Fibroblast of the aortic adventitia (primary cell): ENCODE data around the gene CYP4F2. TPM values are rescaled to one million over a fixed set of nuclear protein-coding genes. Genes with fewer than 3 reads are reported as not detected.
"Not testable (repeated sequence)": the region's sequence is repeated elsewhere in the genome, so short reads cannot be mapped to it uniquely, and the experiment has no call there.

Experiments used
- DNase-seq: peaks from one replicate; pipeline ENCODE4 v3.0.0-alpha.2; 2010; ENCODE audit warnings: low read depth
- H3K4me3 ChIP-seq: 2 replicates; pipeline ENCODE4 v1.5.1; 2011; ENCODE audit warnings: low read depth, mild to moderate bottlenecking, control low read depth, low read length, moderate library complexity
- CTCF ChIP-seq: IDR thresholded peaks from 2 replicates; pipeline ENCODE4 v1.5.1; 2011; ENCODE audit warnings: mild to moderate bottlenecking, low read length, control low read depth, inconsistent platforms; ENCODE audit not compliant: insufficient read depth
- total RNA-seq: library from RNA; depleted of rRNA; stranded (reverse); fragments of >200 nt; gene quantifications from 2 replicates; pipeline ENCODE4 v1.2.3, GENCODE V29; 2012; ENCODE audit warnings: low replicate concordance

The CYP4F2 gene
- total RNA-seq, 1 donor, result not detected

DNA sequence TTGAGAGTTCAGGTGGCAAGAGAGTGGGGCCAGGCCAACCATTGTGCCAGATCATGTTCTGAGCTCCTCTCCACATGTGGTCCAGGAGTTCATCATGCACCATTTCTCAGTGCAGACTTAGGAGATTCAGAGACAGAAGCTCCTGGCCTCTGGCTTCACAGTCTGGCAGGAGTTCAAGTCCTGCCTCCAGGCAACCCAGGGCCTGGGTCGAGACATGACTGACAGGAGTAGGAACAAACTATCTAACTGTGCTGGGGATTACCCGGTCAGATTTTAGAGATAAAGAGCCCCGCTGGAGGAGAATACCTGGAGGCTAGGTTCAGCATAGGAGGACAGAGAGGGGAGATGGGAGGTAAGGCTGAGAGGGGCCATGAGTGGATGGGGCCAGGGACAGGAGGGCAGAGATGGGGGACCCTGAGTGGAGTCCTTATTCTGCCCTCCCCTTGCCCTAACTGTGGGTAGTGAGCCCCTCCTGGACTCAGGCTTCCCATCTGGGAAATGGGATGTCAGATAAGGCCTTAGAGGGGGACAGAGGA is 37.4 kb upstream of the CYP4F2 start:
- H3K4me3 ChIP-seq, result no peak overlapping the region
- TF ChIP-seq CTCF, result no peak
- DNase-seq, result no peak

- TF ChIP-seq CTCF, result no peak
- no peak for DNase-seq
- no peak within 1 kb of the TSS for H3K4me3 ChIP-seq
Measured at GRCh38 chr19:15934332-15935078, 36.6 kb upstream of the CYP4F2 start, which contains the start of gene CYP4F11. CYP4F11 (minus strand) TSS chr19:15934529; CDS start chr19:15934408, 121 bp downstream.

- not testable (repeated sequence) for H3K4me3 ChIP-seq, DNase-seq
Measured at GRCh38 chr19:15933761-15934331, 36.0 kb upstream of the CYP4F2 start.

DNA sequence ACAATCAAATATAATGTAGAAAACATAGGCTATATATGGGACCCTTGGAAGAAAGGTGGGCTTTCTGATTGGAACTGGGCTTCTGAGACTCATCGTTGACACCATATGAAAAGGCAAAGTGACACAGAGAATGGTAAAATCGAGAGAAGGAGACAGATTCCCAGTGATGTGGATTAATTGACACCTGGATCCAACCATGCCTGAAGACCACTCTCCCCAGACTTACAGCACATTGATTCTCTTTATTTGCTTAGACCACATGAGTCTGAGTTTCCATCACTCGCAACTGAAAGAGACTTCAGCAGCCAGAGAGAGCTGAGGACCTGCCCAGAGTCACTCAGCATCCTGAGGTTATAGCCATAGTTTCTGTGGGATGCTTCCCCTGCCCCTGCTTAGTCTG is 30.4 kb upstream of the CYP4F2 start:
- TF ChIP-seq CTCF, result no peak
- no peak overlapping the region for H3K4me3 ChIP-seq
- no peak for DNase-seq

- TF ChIP-seq CTCF, result no peak
- DNase-seq, result no peak
- H3K4me3 ChIP-seq, result no peak overlapping the region
Measured at GRCh38 chr19:15926484-15926883, 28.6 kb upstream of the CYP4F2 start.

DNA sequence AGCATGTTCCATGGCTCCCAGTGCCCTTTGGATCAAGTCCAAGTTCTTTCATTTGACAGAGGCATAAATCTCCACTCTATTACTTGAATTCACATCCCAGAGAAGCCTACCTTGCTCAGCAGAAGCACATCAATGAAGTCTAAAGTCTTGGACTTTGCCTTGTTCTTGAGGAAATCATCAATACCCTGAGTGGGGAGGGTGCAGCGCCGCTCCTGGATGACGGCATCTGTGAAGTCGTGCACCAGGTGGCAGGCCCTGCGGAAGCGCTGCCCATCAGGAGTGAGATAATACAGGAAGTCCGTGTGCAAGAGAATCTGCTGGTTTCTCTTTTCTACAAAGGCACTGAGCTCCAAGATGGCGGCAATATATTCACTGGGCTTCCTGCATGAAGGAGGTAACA is 25.8 kb upstream of the CYP4F2 start:
- TF ChIP-seq CTCF, result no peak
- H3K4me3 ChIP-seq, result no peak overlapping the region
- no peak for DNase-seq

GRCh38 chr19:15922021-15922420 is 24.1 kb upstream of the CYP4F2 start:
- DNase-seq, result no peak
- H3K4me3 ChIP-seq, result no peak overlapping the region
- no peak for TF ChIP-seq CTCF
